GM18868 (cell line): Measurements from ENCODE around the gene TNS1.
"Not testable (repeated sequence)": the region's sequence is repeated elsewhere in the genome, so short reads cannot be mapped to it uniquely, and the experiment has no call there.

Source experiments
- ATAC-seq: cut with Tn5 transposase; IDR thresholded peaks from one replicate; pipeline ENCODE4 v1.9.1; 2021; ENCODE audit warnings: mild to moderate bottlenecking, moderate library complexity; ENCODE audit not compliant: unreplicated experiment

Gene TNS1

DNA sequence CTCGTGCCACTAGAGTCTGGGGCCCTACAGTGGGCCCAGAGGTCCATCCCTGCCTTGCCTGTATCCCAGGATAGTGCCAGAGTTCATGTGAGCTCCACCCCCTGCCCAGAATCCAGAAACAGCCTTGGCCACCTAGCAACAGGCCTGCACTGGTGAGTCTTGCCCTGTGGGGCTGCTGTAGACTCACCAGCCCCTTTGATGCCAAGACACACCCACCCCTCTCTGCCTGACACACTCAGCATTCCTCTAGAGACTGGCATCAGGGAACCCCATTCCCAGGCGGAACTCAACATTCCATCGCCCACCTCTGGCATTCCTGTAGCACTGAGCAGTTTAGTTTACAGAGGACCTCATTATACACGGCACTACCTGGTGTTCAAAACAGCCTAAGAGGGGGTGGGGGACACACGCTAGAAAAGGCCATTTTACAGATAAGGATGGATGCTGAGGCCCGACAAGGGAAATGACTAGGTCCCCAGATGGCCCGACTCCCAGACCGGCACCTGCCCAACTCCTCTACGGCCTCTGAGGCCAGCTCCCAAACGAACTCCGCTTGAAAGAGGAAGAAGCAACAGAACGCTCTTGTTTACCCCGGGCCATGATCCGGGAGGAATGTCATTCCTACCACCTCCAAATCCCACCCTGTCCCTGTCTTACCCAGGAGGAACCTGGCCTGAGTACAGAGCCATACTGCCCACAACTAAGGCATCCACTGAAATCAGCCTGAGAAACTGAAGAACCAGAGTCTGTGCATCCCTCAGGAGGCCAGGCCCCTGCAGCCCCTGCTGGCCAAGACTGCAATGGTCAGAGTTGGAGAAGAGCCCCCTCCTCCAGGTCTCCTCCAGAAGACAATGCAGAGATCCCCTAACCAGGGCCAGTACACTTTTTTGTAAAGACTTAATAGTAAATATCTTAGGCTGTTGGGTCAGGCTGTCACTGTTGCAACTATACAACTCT lies 180.2 kb downstream of the TNS1 start:
- ATAC-seq: no peak

DNA sequence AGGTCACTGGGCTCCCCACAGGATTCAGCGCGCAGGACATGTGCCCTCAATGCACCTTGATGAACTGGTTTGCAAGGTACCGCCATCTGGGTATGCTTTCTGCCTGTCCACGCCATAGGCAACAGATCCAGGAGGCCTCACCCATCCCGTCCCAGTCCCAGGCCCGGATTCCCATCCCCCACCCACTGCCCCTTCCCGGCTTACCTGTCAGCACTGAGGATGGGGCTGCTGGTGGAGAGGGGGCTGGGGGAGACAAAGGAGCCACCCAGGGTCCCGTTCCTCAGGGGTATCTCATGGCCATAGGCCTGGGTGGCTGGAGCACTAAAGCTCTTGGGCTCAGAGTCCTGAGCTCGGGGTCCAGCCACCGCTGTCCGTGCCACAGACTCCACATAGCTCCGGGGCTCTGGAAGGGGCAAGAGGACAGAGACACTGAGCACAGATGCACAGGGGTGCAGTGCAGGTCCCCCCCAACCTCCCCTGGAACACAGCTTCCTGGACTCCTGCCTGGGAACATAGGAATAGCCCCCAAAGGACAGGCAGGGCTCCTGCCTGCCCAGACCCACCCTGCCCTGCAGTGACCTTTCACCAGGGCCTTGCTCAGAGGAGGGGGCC lies 181.2 kb downstream of the TNS1 start:
- no peak for ATAC-seq

DNA sequence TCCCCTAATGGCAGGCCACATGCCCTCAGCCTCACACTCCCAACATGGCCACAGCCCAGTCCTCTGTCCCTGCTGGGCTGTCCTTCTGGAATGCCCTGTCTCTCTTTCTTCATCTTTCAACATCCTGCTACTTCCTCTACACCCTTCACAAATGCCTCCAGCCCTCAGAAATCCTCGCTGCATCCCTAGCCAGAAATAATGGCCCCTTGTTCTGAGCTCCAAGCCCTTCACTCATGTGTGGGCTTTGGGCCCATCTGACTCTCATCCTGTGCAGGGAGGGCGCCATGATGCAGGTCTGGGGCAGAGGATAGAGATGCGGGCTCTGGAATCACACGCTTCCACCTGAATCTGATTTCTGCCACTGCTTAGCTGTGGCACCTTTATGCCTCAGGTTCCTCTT lies 181.9 kb downstream of the TNS1 start:
- no peak for ATAC-seq

DNA sequence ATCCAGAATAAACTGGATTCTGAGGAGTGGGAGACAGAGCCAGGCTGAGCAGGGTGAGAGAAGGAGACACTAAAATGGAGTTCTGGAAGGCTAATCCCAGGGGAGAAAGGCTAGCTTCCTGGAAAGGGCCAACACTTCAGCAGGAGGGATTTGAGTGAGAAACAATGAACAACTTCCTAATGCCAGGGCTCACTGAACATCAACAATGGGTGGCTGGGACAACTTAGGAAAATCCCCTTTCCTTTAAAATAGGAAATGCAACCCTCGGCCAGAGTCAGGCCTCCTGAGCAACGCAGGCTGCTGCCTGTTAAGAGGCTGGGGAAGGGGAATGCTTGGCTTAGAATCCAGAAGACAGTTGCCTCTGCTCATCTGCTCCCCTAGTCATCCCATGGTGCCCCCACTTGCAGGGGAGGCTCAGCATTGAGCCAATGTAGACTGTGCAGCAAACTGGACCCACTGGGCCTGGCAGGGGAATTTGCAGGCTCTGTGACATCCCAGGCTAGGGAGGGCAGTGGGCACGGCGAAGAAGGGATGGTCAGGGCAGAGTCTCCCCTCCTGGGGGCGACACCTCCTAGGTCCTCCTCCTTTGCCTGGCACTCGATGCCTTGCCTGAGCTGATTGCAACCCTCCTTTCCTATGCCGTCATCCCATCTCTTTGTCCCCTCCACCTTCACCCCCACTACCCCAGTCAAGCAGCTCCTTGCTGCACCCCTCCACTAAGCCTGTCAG lies 182.5 kb downstream of the TNS1 start:
- no peak for ATAC-seq

DNA sequence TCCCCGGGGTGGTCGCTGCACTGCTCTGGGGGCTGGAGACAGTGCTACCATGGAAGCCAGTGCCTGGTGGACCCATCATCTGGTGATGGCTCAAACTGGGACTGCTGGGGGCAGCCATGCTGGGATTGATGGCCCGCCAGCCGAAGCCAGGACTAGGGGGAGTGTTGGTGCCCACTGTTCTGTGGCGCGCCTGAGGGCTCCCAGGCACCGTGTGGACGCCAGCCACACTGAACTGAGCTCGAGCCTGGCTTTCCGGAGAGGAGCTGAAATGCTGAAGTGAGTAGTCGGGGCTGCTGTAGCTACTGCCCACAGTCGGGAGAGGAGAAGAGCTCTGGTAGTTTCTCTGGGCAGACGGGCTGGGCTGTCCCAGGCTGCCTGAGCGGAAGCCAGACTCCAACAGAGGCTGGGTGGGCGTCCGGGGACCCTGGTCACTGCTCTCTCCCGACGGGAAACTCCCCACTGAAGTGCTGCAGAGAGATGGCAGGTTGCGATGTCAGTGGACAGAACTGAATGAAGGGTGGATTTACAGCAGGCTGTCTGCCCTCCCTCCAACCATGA lies 184.4 kb downstream of the TNS1 start:
- no peak for ATAC-seq

DNA sequence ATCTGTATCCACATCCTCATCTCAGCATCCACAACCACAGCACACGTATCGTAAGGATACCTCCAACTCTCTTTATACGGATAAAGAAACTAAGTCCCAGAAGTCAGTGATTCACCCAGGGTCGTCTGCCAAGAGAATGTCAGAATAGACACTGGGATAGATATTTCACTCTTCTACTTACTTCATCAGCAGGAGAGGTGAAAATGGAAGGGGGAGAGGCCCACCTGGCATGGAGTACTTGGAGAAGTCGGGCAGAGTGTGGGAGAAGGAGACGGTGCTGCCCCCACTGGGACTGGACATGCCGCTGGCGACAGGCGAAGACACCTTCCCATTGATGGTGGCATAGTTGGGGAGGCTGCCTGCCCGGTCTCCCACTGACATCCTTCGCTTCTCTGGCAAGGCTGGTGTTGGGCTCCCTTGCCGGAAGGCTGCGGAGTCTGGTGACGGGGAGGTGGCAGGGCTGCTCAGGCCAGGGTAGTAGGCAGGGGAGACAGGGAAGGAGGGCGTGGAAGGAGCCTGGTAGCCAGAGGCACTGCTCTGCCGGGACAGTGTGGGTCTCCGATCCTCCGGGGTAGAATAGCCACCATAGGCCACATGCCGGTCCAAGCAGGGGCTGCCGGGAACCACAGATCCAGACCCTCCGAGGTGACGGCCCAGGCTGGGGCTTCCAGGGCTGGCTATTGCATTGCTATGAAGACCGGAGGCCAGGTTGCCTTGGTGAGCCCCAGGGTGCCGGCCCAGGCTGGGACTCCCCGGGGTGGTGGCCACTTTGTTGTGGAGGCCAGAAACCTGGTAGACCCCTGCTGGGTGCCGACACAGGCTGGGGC lies 185.1 kb downstream of the TNS1 start:
- no peak for ATAC-seq

DNA sequence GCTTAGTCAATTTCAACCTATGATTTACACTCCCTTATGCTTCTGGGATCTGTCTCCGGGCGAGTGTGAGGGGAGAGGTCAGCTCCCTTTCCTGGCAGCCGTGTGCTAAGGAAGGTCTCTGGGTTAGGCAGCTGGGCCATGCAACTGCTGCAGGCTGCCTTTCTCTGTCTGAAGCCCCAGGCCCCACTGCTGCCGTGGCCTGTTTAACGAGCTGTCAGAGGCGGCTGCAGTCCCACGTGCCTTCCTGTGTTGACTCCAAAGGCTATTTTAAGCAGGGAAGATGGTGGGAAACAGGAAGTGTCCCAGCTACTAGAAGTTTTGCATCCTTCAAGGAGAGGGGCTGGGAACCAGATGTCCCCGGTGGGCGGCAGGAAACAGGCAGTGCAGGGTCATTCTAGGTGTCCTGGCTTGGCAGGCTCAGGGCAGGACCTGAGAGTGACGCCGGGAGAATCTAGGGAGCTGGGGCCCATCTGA lies 186.4 kb downstream of the TNS1 start:
- ATAC-seq: no peak

DNA sequence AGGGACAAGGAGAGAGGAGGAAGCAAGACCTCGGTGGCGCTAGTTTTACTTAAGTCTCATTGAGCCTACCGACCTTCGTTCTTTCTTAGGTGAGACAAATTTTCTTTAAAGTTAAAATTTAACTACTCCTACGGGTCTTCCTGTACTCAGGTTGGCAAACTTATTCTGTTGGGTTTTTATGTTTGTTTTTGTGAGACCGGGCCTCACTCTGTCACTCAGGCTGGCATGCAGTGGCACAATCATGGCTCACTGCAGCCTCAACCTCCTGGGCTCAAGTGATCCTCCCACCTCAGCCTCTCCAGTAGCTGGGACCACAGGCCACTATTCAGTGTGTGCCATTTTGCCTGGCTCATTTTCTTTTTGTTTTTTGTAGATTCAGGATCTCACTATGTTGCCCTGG lies 189.0 kb downstream of the TNS1 start:
- ATAC-seq: no peak

DNA sequence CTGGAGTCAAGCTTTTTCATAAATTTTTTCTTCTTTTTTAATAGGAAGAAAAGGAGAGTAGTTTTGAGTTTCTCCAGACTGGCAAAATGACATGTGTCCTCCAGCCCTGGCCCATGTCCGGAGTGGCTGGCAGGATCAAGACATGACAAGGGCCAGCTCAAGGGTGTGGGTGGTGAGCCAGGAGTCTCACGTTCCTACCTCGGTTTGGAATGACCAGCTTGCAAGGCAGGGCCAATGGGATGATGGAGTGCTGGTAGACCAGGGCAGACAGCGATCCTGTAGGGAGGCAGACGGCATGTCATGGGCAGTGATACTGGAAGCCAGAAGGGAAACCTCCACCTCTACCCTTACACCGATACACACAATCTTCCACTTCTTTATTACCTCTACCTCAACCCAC lies 190.6 kb downstream of the TNS1 start:
- ATAC-seq: no peak

DNA sequence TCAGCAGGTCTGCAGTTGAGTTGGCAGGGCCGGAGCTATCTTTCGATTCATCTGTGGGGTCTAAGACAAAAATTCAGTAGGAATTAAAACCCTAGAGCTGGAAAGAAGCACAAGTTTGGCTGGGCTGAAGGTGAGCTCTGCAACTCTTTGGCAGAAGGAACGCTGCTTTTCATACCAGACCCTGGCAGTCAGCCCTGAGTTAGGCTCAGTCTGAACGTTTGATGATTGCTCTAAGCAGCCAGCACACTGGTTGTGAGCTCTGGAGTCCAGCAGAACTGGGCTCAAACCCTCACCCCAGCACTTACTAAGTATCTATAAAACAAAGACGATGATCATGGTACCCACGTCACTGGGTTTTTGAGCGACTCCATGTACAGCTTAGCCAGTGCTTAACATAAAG lies 192.5 kb downstream of the TNS1 start:
- no peak for ATAC-seq

DNA sequence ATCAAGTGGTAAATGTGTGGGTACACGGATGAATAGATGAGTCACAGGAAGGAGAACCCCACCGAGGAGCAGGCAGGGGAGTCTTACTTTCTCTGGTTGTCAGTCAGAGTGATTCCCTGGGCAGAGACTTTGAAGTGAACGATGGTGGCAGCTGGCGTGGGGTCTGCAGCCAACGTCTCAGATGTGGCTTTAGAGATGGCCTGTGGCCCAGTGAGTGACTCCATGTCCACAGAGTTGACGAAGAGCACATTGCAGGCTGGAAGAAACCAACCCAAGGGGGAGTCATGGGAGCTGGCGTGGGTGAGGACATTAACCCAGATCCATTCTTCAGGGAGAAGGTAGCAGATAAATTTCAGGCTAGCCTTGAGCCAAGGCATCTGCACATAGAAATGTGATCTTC lies 193.1 kb downstream of the TNS1 start:
- no peak for ATAC-seq

DNA sequence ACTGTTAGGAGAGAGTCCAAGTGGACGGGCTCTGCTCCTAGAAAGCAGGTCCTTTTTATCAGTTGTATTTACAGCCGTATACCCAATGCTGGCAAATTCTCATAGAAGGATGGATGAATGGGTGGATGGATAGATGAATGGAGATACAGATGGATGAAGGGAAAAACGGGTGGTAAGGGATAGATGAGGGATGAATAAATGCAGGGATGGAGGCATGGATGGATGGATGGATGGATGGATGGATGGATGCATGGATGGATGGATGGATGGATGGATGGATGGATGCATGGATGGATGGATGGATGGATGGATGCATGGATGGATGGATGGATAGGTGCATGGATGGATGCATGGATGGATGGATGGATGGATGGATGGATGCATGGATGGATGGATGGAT lies 193.8 kb downstream of the TNS1 start:
- ATAC-seq: not testable (repeated sequence)

DNA sequence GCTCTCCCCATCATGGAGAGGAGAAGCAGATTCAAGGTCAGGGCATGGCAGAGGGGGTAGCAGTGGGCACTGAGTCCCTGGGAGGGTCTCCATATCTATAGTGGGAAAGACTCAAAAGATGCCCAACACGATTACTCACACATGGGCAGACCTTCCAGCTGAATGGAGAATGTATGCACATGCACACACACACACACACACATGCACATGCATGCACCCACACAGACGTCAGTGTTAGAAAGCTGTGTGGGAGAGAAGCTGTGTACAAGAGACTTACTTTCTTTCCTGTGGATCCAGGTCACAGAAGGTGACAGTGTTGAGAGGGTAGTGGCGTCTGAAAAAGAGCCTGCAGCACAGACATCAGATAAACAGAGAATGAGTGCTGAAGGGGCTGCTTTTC lies 194.5 kb downstream of the TNS1 start:
- no peak for ATAC-seq

DNA sequence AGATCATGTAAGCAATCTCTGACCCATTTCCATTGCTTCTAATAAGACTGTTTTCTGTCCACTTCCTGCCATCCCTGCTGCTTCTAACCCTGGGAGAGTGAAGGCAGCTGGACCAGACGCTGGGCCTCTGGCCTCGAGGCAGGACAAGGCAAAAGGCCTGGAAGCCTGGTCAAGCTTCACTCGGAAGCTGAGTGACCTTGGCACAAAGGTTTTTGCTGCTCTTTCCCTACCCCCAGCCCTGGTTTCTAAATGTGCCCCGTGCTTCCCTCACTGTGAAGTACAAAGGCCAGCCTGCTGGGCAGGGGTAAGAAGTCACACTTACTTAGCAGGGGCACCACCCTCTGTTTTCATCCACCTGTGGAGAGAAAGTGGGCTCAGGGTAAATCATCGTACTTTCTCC lies 195.0 kb downstream of the TNS1 start:
- no peak for ATAC-seq

DNA sequence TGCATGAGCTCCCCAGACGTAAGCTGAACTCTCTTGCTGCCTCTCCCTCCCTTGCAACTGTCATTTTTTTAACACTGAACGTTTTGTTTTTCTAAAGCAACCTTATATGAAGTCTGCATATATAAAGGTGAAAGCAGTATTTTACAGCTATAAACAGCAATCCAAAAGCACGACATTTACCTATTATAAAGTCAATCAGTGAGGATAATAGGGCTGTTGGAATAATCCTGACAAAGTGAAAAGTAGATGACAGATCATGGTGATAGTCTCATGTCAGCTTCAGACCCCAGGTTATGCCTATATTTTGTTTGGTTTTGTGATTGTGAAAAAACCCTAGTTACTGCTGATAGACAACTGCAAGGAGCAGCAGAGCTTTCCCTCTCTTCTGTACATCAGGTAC lies 195.8 kb downstream of the TNS1 start:
- ATAC-seq: no peak

DNA sequence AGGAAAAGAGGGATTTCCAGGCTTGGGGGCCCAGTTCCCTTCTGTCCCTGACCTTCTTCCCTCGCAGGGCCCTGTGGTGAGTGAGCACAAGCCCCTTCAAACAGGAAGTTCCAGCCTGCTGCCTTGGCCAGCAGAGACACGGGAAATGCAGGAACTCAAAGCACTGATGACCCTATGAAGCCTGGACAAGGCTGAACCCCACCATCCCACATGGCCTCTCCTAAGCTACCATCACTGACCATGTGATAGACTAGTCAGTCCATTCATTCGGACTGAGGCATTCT lies 196.4 kb downstream of the TNS1 start:
- no peak for ATAC-seq

DNA sequence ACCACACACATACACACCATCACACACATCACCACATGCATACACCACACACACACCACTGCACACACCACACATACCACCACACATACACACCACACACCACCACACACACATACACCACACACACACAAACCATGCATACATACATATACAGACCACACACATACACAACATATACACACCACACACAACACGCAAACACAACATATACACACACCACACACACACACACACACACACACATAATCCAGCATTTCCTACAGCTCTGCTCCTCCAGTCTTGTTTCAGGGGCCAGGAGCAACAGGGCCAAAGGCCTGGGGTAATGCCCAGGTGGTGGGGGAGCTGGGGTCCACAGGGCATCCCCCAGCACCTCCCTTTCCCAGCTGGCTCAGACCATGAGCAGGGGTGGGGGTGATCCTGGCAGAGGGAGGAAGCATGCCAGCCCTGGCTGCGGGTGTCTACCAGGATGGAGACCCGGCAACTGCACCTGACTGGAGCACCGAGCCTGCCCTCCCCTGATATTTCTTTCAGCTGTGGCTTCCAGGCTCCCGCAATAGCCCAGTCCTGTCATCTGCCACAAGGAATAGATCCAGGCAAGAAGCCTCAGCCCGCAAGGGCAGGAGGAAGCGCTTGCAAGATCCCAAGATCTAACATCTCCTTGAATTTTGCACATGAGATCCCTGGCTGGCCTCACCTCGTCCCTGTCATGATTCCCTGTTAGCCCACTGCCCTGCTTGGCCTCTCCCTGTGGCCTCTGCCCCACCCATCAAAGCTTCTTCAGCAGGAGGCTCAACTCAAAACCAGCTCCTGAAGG lies 196.9 kb downstream of the TNS1 start:
- no peak for ATAC-seq

DNA sequence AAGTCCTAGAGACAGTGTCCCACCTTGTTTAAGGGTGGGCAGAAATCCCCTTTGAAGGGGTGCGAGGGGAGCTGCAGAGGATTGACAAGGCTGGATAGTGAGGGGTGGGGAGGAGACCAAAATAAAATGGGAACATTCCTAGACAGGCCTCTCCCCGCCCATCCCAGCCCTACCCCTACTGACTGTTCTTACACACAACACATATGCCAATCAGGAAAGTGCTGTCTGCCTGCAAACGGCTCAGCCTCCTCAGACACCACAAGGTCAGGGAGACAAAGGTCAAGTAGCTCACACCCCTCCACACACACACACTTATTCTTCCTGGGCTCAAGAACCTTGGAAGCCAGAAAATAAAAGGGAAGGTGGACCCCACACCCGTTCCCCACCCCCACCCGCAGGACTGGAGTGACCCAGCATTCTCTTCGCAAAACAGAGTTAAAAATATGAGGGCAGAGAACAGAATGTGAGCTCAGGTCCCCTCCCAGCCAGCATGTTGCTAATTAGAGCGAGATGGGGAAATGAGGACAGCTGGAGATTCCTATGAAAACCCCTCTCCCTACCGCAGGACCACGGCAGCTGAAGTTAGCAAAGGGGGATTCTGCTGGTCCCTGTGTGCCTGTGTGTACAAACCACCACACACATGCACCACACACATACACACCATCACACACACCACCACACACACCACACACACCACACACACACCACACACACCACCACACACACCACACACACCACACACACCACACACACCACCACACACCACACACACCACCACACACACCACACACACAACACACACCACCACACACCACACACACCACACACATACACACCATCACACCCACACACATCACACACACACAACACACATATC lies 197.8 kb downstream of the TNS1 start:
- no peak for ATAC-seq

DNA sequence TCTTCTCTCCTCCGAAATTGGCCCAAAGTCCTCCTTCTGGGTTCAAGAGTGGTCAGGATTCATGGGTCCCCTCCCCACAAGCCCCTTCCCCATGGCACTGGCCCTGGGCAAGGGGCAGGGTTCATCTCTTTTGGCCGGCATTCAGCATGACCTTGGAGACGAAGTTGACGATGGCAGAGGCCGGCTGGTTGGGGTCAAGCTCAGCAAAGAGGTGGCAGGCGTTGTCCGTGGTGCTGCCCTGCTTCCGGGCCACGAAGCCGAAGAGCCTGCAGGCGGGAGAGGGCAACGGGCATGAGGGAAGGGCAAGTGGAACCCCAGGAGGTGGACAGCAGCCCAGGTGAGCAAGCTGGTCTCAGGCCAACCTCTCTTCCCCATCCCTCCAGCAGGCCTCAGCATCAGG lies 198.5 kb downstream of the TNS1 start:
- no peak for ATAC-seq
